AG10803 (cell line): Measurements from ENCODE around the gene AHRR.

ENCODE experiments used
- DNase-seq: peaks from one replicate; pipeline ENCODE4 v3.0.0; 2010; ENCODE audit warnings: low read depth
- H3K4me3 ChIP-seq: 2 replicates; pipeline ENCODE4 v1.5.1; 2011; ENCODE audit warnings: mild to moderate bottlenecking, low read length, control low read depth
- TF ChIP-seq, protein P1 (sequence below): conservative IDR thresholded peaks from 2 replicates; pipeline ENCODE4 v1.5.1; 2011; ENCODE audit warnings: mild to moderate bottlenecking, low read length, control low read depth, inconsistent platforms

AHRR gene

DNA sequence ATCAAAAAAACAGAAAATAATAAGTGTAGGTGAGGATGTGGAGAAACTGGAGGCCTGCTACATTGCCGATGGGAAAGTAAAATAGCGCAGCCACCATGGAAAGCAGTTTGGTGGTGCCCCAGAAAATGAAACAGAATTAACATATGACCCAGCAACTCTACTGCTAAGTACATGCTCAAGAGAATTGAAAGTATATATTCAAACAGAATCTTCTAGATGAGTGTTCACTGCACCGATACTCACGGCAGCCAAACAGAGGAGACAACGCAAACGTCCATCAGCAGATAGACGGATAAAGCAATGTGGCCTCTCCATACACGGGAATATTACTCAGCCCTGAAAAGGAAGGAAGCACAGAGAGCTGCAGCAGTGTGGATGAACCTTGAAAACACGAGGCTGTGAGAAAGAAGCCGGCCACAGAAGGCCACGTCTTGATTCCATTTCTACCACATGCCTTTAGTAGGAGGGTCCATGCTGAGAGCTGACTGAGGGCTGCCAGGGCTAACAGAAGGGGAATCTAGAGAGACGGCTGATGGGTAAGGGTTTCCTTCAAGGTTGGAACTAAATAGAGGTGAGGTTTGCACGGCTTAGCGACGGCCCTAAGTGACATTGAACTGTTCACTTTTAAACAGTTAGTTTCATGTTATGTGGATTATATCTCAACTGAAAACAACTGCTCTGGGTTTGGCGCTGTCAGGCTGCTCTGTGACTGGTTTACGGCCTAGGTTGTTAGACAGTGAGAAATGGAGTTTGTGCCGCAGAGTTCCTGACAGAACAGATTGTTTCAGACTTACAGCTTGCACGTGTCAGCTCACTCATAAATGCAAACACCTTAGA, 29.8 kb downstream of the AHRR start:
- DNase-seq, result no peak
- H3K4me3 ChIP-seq, result no peak overlapping the region
- TF ChIP-seq, protein P1, sequence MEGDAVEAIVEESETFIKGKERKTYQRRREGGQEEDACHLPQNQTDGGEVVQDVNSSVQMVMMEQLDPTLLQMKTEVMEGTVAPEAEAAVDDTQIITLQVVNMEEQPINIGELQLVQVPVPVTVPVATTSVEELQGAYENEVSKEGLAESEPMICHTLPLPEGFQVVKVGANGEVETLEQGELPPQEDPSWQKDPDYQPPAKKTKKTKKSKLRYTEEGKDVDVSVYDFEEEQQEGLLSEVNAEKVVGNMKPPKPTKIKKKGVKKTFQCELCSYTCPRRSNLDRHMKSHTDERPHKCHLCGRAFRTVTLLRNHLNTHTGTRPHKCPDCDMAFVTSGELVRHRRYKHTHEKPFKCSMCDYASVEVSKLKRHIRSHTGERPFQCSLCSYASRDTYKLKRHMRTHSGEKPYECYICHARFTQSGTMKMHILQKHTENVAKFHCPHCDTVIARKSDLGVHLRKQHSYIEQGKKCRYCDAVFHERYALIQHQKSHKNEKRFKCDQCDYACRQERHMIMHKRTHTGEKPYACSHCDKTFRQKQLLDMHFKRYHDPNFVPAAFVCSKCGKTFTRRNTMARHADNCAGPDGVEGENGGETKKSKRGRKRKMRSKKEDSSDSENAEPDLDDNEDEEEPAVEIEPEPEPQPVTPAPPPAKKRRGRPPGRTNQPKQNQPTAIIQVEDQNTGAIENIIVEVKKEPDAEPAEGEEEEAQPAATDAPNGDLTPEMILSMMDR, result no peak

DNA sequence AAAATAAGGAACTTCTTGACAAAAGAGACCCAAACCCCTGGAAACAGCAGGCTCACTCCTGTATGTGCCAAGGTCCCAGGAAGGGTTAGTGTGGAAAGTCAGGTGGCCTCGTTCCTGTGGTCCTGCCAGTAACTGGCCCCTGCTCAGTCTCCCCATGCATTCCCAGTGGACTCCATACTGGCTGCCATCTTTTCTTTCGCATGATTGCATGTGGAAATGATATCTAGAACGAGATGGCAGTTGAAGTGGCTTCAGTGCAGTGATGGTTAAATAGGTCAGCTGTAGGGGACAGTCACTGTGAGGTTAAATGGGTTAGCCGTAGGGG, 30.4 kb downstream of the AHRR start:
- TF ChIP-seq, protein P1, result no peak
- no peak for DNase-seq
- no peak overlapping the region for H3K4me3 ChIP-seq

DNA sequence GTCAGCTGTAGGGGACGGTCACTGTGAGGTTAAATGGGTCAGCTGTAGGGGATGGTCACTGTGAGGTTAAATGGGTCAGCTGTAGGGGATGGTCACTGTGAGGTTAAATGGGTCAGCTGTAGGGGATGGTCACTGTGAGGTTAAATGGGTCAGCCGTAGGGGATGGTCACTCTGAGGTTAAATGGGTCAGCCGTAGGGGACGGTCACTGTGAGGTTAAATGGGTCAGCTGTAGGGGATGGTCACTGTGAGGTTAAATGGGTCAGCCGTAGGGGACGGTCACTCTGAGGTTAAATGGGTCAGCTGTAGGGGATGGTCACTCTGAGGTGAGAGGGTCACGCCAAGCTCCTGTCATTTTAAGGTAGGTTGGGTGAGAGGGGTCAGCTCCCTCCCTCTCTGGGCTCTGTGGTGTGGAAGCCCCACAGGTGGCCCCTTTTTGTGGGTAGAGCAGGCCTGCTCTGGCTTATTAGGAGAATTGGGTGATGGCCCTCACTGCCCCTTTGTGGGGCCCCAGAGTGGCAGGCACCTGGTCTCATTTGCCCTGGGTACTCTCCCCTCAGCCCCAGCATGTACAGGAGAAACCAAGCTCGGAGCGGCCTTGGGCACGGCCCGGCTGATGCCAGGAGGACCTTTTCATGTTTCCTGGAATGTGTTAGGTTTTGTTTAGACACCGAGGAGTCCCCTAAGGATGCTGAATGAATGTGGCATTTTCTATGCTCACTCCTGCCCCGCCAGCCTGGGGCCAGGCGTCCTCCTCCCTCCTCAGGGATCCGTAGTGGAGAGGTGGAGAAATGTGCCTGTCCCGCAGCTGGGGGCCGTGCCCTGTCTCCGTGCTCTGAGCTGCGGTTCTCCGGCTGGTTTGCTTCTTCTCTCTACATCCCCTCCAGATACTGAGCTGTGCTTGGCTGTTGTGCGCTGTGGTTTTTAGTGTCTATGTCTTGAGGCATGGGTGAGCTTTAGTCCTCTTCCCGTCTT, 31.4 kb downstream of the AHRR start:
- no peak overlapping the region for H3K4me3 ChIP-seq
- TF ChIP-seq, protein P1, result no peak
- no peak for DNase-seq

DNA sequence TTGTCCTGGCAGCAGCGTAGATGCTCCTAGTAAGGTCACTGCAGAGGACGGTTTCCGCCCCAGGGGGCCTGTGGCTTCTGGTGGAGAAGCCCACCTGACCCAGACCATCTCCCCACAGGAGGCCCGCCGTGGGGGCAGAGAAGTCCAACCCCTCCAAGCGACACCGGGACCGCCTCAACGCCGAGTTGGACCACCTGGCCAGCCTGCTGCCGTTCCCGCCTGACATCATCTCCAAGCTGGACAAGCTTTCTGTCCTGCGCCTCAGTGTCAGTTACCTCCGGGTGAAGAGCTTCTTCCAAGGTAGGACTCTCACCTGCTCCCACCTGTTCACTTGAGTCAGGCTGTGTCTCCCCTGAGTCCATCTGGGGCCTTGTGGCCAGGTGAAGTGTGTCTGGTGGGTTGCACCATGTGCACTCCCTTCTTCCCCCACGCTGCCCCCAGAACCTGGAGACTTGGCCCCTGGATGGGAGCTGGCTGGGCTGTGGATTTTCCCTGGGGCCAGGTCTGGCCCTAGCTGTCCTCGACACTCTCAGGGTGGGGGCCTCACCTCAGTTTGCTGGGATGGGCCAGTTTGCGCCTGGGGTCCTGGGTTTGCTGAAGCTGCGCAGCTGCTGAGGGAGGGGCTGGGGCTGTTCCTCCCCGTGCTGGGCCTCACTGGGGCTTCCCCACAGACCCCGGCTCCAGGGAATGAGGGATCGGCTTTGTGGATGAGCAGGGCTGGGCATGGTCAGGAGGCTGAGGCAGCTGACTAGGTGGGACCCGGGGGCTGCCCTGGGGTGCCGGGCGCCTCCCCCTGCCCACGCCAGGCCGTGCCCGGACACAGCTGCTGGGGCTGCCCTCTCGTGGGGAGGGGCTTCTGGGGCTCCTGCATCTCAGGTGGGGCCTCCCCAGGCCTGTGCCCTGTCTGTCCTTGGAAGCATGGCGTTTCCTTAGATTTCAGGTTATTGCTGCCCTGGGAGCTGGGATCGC, 32.4 kb downstream of the AHRR start:
- TF ChIP-seq, protein P1, result no peak
- no peak overlapping the region for H3K4me3 ChIP-seq
- no peak for DNase-seq

DNA sequence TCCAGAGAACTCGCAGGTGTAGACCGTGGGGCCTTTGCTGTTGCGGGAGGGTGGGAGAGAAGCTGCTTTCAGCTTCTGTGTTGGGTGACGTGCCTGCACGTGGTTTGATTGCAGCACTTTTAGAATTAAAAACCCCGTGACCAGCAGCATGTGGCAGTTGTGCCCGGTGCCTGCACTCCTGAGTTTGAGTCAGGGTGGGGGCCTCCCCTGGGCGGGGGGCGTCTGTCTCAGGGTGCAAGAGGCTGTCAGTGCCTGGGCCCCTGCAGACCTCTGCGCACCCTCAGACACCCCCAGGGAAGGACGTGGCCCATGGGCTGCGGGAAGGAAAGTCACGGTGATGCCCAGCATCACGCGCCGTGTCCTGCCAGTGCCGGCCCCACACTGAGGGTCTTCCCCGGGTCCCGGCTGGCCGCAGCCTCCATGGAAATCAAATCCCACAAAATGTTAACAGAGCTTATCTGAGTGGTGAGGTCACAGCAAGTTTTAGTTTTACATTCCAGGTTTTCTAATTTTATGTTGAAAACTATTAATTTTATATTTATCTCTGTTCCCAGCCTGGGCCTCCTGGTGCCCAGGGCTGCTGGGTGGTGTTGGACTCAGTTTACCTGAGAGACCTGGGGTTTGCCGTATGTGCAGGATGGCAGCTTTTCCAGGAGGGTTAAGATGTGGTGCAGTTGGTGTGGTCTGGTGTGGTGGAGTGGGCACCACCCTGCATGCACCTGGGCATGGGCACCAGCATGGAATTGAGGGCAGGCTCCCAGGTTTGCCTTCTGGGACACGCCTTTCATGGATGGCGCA, 33.3 kb downstream of the AHRR start:
- no peak overlapping the region for H3K4me3 ChIP-seq
- no peak for DNase-seq
- TF ChIP-seq, protein P1, result no peak

DNA sequence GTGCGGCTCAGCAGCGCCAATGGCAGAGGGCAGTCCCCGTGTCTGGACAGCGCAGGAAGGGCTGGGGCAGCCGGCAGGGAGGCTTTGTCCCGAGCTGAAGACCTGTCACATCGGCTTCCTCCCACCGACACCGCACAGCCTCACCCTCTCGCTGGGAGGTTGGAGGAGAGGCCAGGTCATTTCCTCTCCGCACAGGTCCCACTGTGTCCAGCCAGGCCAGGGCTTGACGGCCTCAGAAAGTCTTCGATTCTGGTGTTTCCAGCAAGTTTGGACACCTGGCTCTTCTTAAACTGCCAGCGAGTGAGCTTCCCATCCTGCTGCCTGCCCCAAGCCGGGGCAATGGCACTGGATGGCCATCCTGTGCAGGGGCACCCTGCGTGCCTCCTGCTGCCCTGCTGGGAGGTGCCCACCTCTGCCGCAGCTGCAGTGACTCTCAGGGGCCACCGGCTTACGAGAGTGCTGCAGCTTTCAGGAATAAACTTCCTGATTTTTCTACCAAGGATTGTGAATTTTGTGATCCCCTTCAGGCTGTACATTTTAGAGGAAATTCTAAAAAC, 33.9 kb downstream of the AHRR start:
- TF ChIP-seq, protein P1, result no peak
- H3K4me3 ChIP-seq, result no peak overlapping the region
- no peak for DNase-seq
